Liver (tissue), 9 donors: ENCODE results near the gene APOOL. TPM values are rescaled to one million over a fixed set of nuclear protein-coding genes. Genes with fewer than 3 reads are reported as not detected.

Source experiments
- DNase-seq: peaks from one replicate; pipeline ENCODE4 v3.0.0-alpha.2; 2017; ENCODE audit warnings: low spot score
- H3K27ac ChIP-seq, 2 donors: one replicate each; pipeline ENCODE4 v1.7.0; 2013; ENCODE audit warnings: inconsistent platforms in 2 of 2, low read length in 2 of 2, control low read depth in 1 of 2, low read depth in 1 of 2, mild to moderate bottlenecking in 1 of 2
- H3K27me3 ChIP-seq, 4 donors: one replicate each; pipeline versions ENCODE4 v1.6.1 to v1.7.0; 2013; ENCODE audit warnings: low read length in 3 of 4, inconsistent platforms in 1 of 4, mild to moderate bottlenecking in 1 of 4, moderate library complexity in 1 of 4; ENCODE audit not compliant: control insufficient read depth in 4 of 4, insufficient read depth in 4 of 4
- H3K36me3 ChIP-seq, 4 donors: one replicate each; pipeline versions ENCODE4 v1.6.1 to v1.7.0; 2013; ENCODE audit warnings: low read length in 3 of 4, mild to moderate bottlenecking in 3 of 4, low read depth in 1 of 4, moderate library complexity in 1 of 4; ENCODE audit not compliant: control insufficient read depth in 4 of 4, insufficient read depth in 3 of 4
- H3K4me1 ChIP-seq, 4 donors: one replicate each; pipeline versions ENCODE4 v1.6.1 to v1.7.0; 2013; ENCODE audit warnings: low read length in 3 of 4, mild to moderate bottlenecking in 3 of 4, moderate library complexity in 1 of 4; ENCODE audit not compliant: control insufficient read depth in 4 of 4, insufficient read depth in 4 of 4
- H3K4me3 ChIP-seq, 3 donors: one replicate each; pipeline versions ENCODE4 v1.6.1 to v1.7.0; 2013; ENCODE audit warnings: low read length in 3 of 3, control low read depth in 1 of 3, low read depth in 1 of 3, mild to moderate bottlenecking in 1 of 3
- H3K9ac ChIP-seq, 2 donors: one replicate each; pipeline ENCODE4 v1.7.0; 2013; ENCODE audit warnings: low read length in 2 of 2, mild to moderate bottlenecking in 2 of 2, moderate library complexity in 2 of 2, control low read depth in 1 of 2, low read depth in 1 of 2
- H3K9me3 ChIP-seq, 4 donors: one replicate each; pipeline versions ENCODE4 v1.6.1 to v1.7.0; 2013; ENCODE audit warnings: low read length in 3 of 4; ENCODE audit not compliant: control insufficient read depth in 4 of 4
- EGR1 ChIP-seq, 2 donors: IDR thresholded peaks; 2 replicates each; pipeline ENCODE4 v1.6.1; 2016 to 2018; ENCODE audit warnings: antibody characterized with exemption in 2 of 2, low read depth in 2 of 2
- FOXA1 ChIP-seq: IDR thresholded peaks from 2 replicates; pipeline ENCODE4 v1.6.1; 2016; ENCODE audit warnings: antibody characterized with exemption
- HNF4A ChIP-seq, 2 donors: conservative IDR thresholded peaks; 2 replicates each; pipeline ENCODE4 v1.6.1; 2016; ENCODE audit warnings: antibody characterized with exemption in 2 of 2, mild to moderate bottlenecking in 2 of 2
- JUND ChIP-seq, 2 donors: IDR thresholded peaks; 2 replicates each; pipeline ENCODE4 v1.6.1; 2016; ENCODE audit warnings: antibody characterized with exemption in 2 of 2
- MAX ChIP-seq: IDR thresholded peaks from 2 replicates; pipeline ENCODE4 v1.6.1; 2016; ENCODE audit warnings: antibody characterized with exemption
- NR2F2 ChIP-seq: IDR thresholded peaks from 2 replicates; pipeline ENCODE4 v1.6.1; 2016; ENCODE audit warnings: antibody characterized with exemption
- RAD21 ChIP-seq, 2 donors: IDR thresholded peaks; 2 replicates each; pipeline ENCODE4 v1.6.1; 2016; ENCODE audit warnings: antibody characterized with exemption in 2 of 2, mild to moderate bottlenecking in 2 of 2
- REST ChIP-seq: IDR thresholded peaks from 2 replicates; pipeline ENCODE4 v1.6.1; 2016; ENCODE audit warnings: antibody characterized with exemption, mild to moderate bottlenecking
- SP1 ChIP-seq: IDR thresholded peaks from 2 replicates; pipeline ENCODE4 v1.6.1; 2018; ENCODE audit warnings: antibody characterized with exemption, mild to moderate bottlenecking
- TAF1 ChIP-seq: conservative IDR thresholded peaks from 2 replicates; pipeline ENCODE4 v1.6.1; 2016; ENCODE audit warnings: antibody characterized with exemption, mild to moderate bottlenecking
- YY1 ChIP-seq: IDR thresholded peaks from 2 replicates; pipeline ENCODE4 v1.6.1; 2016; ENCODE audit warnings: antibody characterized with exemption, mild to moderate bottlenecking
- ZBTB33 ChIP-seq: IDR thresholded peaks from 2 replicates; pipeline ENCODE4 v1.6.1; 2016; ENCODE audit warnings: antibody characterized with exemption
- WGBS: extraction: QIAGEN DNeasy Blood & Tissue Kit; methylation state at CpG from one replicate; pipeline ENCODE4 v1.1.7; 2013; 5-methylcytosine and 5-hydroxymethylcytosine counted together
- polyA plus RNA-seq, 2 donors: library from polyadenylated mRNA; stranded (reverse) in 1 of 2; unstranded in 1 of 2; fragments of 200-250 nt in 1 of 2; fragments of >200 nt in 1 of 2; fragmentation: Nextera tagmentation in 1 of 2; extraction: Ambion mirVana in 1 of 2; gene quantifications; one replicate each; pipeline versions ENCODE4 v1.2.1 to v1.2.3, GENCODE V29; 2013 to 2015
- total RNA-seq, 2 donors: library from RNA; depleted of rRNA; stranded (reverse); fragments of >200 nt; gene quantifications; one replicate each; pipeline ENCODE4 v1.2.3, GENCODE V29; 2014
- donor health status: healthy.
- donor health status: healthy.
- donor health status: healthy.
- donor health status: healthy.
- donor health status: healthy.

APOOL gene
- total and polyA plus RNA-seq, 4 donors, result 7.5 to 12.1 (median 10.7) TPM

- peaks cover 2 to 7% (median 6%) of the 10 kb centered on the region in 4 donors for H3K4me1 ChIP-seq
- H3K9me3 ChIP-seq, result no peaks in the 10 kb centered on the region
- no peak overlapping the region for H3K27ac ChIP-seq
- no peaks in the 10 kb centered on the region for H3K27me3 ChIP-seq
- no peak for TF ChIP-seq MAX
- no peak for TF ChIP-seq YY1
- TF ChIP-seq REST, result no peak
- TF ChIP-seq TAF1, result no peak
- no peak overlapping the region for H3K9ac ChIP-seq
- no peak for DNase-seq
- H3K4me3 ChIP-seq, result no peak overlapping the region
- 94% methylated on average over 3 of the region's 3 CpGs for WGBS
- H3K36me3 ChIP-seq, result no peaks in the 10 kb centered on the region
Measured at GRCh38 chrX:85024562-85024961, 20.9 kb downstream of the APOOL start.

- Histone ChIP-seq H3K27me3 (no peaks in the 10 kb centered on the region), H3K36me3 (no peaks in the 10 kb centered on the region), H3K4me1 (no peaks in the 10 kb centered on the region), H3K27ac (no peak overlapping the region), H3K9me3 (no peaks in the 10 kb centered on the region), H3K4me3 (no peak overlapping the region), H3K9ac (no peak overlapping the region)
- TF ChIP-seq ZBTB33, result no peak
- no peak for TF ChIP-seq JUND (IDR thresholded peaks at IDR 0.05)
- no peak for TF ChIP-seq SP1
- no peak for TF ChIP-seq HNF4A (conservative IDR thresholded peaks at IDR 0.05)
- TF ChIP-seq FOXA1, result no peak
- TF ChIP-seq NR2F2, result no peak
- no peak for TF ChIP-seq RAD21 (IDR thresholded peaks at IDR 0.05)
- TF ChIP-seq EGR1 (IDR thresholded peaks at IDR 0.05; ENCODE audit: low read depth in 2 of 2), result no peak
- no peak for TF ChIP-seq MAX
- no peak for TF ChIP-seq TAF1
- no peak for DNase-seq
Measured at GRCh38 chrX:85026170-85026569, 22.5 kb downstream of the APOOL start.

- no peak overlapping the region for H3K27ac ChIP-seq
- H3K4me3 ChIP-seq, result no peak overlapping the region
- DNase-seq, result no peak
- no peaks in the 10 kb centered on the region for H3K36me3 ChIP-seq
- H3K4me1 ChIP-seq, result no peaks in the 10 kb centered on the region
- TF ChIP-seq REST (no peak), NR2F2 (no peak), MAX (no peak), SP1 (no peak)
- no peaks in the 10 kb centered on the region for H3K27me3 ChIP-seq
- H3K9me3 ChIP-seq, result no peaks in the 10 kb centered on the region
- no peak overlapping the region for H3K9ac ChIP-seq
Measured at GRCh38 chrX:85029043-85029442, 25.4 kb downstream of the APOOL start.
